ENCODE measurements around the gene UAP1.

Gene UAP1

DNA sequence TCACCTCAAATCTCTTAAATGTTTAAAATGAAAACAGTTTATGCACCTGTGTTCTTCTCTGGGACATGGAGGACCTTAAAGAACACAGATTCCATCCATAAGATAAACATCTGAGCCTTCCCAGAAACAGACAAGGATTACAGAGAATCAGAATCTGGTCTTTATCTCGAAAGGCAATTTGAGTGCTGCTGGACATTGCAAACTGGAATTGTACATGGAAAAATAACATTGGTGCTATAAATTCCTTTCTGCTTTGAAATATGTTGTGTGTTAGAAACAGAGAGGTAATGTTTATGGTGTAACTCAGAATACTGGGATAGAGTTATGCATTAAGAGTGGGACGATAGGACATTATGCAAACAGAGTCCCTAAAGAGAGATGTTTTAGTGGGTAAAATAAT lies 64.2 kb downstream of the UAP1 start:
- TF ChIP-seq, protein P1, sequence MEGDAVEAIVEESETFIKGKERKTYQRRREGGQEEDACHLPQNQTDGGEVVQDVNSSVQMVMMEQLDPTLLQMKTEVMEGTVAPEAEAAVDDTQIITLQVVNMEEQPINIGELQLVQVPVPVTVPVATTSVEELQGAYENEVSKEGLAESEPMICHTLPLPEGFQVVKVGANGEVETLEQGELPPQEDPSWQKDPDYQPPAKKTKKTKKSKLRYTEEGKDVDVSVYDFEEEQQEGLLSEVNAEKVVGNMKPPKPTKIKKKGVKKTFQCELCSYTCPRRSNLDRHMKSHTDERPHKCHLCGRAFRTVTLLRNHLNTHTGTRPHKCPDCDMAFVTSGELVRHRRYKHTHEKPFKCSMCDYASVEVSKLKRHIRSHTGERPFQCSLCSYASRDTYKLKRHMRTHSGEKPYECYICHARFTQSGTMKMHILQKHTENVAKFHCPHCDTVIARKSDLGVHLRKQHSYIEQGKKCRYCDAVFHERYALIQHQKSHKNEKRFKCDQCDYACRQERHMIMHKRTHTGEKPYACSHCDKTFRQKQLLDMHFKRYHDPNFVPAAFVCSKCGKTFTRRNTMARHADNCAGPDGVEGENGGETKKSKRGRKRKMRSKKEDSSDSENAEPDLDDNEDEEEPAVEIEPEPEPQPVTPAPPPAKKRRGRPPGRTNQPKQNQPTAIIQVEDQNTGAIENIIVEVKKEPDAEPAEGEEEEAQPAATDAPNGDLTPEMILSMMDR (IDR thresholded peaks at IDR 0.05): no peak

DNA sequence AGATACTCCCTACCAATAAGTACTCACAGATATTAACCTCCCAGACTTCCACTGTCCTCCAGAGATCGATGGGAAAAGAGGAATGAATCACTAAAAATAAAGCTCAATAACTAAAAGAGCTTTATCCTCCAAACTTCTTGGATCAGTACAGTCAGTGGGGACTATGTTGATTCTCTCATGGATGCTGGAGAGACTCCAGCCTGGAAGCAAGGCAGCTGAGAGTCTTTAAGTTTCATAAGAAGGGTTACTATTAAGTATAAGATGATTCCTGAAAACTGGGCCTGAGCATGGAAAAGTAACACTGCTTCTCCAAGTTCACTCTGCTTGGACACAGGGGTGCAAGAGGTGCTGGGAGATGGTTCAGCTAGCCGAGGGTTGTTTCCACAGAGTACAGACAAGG lies 64.6 kb downstream of the UAP1 start:
- TF ChIP-seq, protein P1 (IDR thresholded peaks at IDR 0.05): no peak

- TF ChIP-seq, protein P1 (IDR thresholded peaks at IDR 0.05): no peak
Measured at GRCh38 chr1:162626761-162627160, 65.2 kb downstream of the UAP1 start.

- TF ChIP-seq, protein P1 (IDR thresholded peaks at IDR 0.05): peak; percentile 82
Measured at GRCh38 chr1:162627662-162628296, 66.3 kb downstream of the UAP1 start.

GRCh38 chr1:162629077-162629627 lies 67.6 kb downstream of the UAP1 start:
- TF ChIP-seq, protein P1 (IDR thresholded peaks at IDR 0.05): no peak

DNA sequence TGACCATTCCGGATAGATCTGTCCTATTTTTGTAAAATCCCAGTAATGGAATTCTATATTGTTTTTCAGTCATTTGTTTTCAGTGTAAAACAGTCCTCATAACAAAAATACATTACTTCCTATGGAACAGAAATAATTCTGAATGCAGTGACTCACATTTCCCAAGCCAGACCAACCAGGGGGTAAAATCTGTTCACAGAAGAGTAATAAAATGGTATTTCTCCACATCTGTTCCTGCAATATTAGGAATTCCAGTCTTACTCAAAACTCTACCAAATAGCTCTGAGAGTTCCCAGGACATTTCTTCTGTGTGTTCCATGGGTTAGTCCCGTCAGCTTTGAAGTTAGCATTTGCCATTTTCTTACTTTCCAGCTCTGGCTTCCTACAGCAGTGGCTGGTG lies 68.1 kb downstream of the UAP1 start:
- TF ChIP-seq, protein P1 (IDR thresholded peaks at IDR 0.05): no peak

GRCh38 chr1:162631546-162632191 lies 70.1 kb downstream of the UAP1 start:
- TF ChIP-seq, protein P1 (IDR thresholded peaks at IDR 0.05): no peak
